ENCODE results near the gene CX3CR1. TPM values are rescaled to one million over a fixed set of nuclear protein-coding genes. Genes with fewer than 3 reads are reported as not detected.

CX3CR1 gene
- total RNA-seq, 1 donor: not detected

- TF ChIP-seq CTCF (IDR thresholded peaks at IDR 0.05; ENCODE audit: insufficient read depth, low read length): no peak
- DNase-seq (ENCODE audit: low read depth): peak; percentile 3
- H3K4me3 ChIP-seq (ENCODE audit: low read depth, low read length): no peak overlapping the region
Observed at GRCh38 chr3:39226106-39226741, 53.6 kb downstream of the CX3CR1 start.

GRCh38 chr3:39224288-39224687 lies 55.5 kb downstream of the CX3CR1 start:
- H3K4me3 ChIP-seq (ENCODE audit: low read depth, low read length): no peak overlapping the region
- TF ChIP-seq CTCF (IDR thresholded peaks at IDR 0.05; ENCODE audit: insufficient read depth, low read length): no peak
- DNase-seq (ENCODE audit: low read depth): no peak

GRCh38 chr3:39222939-39223338 lies 56.9 kb downstream of the CX3CR1 start:
- H3K4me3 ChIP-seq (ENCODE audit: low read depth, low read length): no peak overlapping the region
- no peak for TF ChIP-seq CTCF (IDR thresholded peaks at IDR 0.05; ENCODE audit: insufficient read depth, low read length)
- DNase-seq (ENCODE audit: low read depth): no peak

GRCh38 chr3:39222462-39222861 lies 57.4 kb downstream of the CX3CR1 start:
- TF ChIP-seq CTCF (IDR thresholded peaks at IDR 0.05; ENCODE audit: insufficient read depth, low read length): no peak
- no peak for DNase-seq (ENCODE audit: low read depth)
- H3K4me3 ChIP-seq (ENCODE audit: low read depth, low read length): no peak overlapping the region

- DNase-seq (ENCODE audit: low read depth): no peak
- no peak overlapping the region for H3K4me3 ChIP-seq (ENCODE audit: low read depth, low read length)
- no peak for TF ChIP-seq CTCF (IDR thresholded peaks at IDR 0.05; ENCODE audit: insufficient read depth, low read length)
Observed at GRCh38 chr3:39221141-39221530, 58.7 kb downstream of the CX3CR1 start.

GRCh38 chr3:39220407-39221140 lies 59.3 kb downstream of the CX3CR1 start:
- TF ChIP-seq CTCF (IDR thresholded peaks at IDR 0.05; ENCODE audit: insufficient read depth, low read length): no peak
- H3K4me3 ChIP-seq (ENCODE audit: low read depth, low read length): no peak overlapping the region
- no peak for DNase-seq (ENCODE audit: low read depth)

Measured in fibroblast of the aortic adventitia (primary cell).